Muscle of back (tissue), 11 donors: ENCODE results near the gene KCNQ1OT1. TPM values are rescaled to one million over a fixed set of nuclear protein-coding genes. Genes with fewer than 3 reads are reported as not detected.
"Not testable (repeated sequence)": the region's sequence is repeated elsewhere in the genome, so short reads cannot be mapped to it uniquely, and the experiment has no call there.

ENCODE experiments used
- DNase-seq, 3 donors: peaks; one replicate each; pipeline versions ENCODE4 v3.0.0 to v3.0.0-alpha.2; 2013
- polyA plus RNA-seq, 10 donors: library from polyadenylated mRNA; unstranded; fragments of 120-200 nt; gene quantifications; one replicate each; pipeline ENCODE4 v1.2.1, GENCODE V29; 2013; ENCODE audit not compliant: insufficient read length in 10 of 10

Gene KCNQ1OT1
- polyA plus RNA-seq, 10 donors = 0.46 to 2.2 (median 0.86) TPM

DNA sequence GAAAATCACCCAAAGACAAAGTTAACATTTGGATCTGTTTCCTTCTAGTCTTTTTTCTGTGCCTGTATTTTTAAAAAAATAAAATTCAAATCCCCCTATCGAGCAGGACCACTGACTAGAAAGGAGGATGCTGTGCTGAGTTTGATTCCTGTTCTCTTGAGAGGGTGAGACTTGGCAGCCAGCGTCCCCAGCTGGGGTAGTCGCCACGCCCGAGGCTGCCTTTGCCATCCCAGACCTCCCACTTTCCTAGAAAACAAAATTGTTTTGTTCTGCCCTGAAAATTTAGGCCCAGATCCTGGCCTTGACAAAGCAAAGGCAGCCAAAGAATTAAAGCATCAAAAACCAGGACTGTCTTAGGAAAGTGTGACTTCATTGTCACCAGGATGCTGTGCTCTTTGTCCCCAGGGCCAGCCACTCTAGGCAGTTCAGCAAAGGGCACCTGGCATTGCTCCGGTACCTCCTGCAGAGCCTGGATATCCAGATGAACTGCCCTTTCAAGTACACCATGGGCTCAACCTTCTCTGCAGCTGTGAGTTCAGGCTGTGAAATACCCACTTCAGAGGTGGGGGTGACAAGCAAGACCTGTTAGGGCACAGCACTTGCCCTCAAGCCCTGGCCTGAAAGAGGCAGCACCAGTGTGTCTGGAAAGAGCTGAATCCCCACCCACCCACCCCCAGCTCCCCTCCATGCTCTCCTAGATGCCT, 44.6 kb downstream of the KCNQ1OT1 start:
- no peak for DNase-seq

DNA sequence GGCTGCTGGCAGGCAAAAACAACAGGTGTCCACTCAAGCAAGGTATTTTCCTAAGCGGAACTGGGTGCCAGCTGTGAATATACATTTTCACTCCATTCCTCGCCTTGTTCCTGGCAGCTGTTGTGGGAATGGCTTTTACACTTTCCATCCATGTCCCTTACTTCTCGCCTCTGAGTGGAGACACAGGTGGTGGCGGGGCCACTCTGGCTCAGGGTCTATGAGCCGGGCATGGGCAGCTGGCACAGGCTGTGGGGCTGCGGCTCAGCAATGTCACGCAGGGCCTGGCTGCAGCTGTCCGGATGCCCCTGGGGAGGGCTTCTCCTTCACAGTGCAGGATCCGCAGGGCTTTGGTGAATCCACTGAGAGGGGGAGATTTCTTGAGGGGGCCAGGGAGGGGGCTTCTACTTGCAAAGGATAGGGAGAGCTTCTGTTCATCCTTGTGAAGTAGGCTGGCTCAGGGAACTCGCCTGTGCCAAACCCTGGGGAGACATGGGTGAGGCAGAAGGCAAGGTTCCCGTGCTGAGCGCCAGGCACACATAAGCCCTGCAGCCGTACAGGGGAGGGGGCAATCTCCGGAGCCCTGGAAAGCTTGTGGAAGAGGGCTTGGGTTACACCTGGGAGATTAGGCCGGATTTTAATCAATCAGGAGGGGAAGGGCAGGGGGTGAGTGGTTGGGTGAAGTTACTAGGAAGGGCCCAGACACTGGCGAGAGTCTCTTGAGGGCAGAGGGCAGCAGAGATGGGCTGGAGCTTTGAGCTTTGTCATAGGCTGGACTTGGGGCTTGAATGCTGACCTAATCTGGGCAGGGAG, 45.7 kb downstream of the KCNQ1OT1 start:
- peak; percentile 64 to 77 (median 66) for DNase-seq

- peak in 2 of 3 donors; percentile 49 to 79 for DNase-seq
Measured at GRCh38 chr11:2653198-2653551, 46.6 kb downstream of the KCNQ1OT1 start.

DNA sequence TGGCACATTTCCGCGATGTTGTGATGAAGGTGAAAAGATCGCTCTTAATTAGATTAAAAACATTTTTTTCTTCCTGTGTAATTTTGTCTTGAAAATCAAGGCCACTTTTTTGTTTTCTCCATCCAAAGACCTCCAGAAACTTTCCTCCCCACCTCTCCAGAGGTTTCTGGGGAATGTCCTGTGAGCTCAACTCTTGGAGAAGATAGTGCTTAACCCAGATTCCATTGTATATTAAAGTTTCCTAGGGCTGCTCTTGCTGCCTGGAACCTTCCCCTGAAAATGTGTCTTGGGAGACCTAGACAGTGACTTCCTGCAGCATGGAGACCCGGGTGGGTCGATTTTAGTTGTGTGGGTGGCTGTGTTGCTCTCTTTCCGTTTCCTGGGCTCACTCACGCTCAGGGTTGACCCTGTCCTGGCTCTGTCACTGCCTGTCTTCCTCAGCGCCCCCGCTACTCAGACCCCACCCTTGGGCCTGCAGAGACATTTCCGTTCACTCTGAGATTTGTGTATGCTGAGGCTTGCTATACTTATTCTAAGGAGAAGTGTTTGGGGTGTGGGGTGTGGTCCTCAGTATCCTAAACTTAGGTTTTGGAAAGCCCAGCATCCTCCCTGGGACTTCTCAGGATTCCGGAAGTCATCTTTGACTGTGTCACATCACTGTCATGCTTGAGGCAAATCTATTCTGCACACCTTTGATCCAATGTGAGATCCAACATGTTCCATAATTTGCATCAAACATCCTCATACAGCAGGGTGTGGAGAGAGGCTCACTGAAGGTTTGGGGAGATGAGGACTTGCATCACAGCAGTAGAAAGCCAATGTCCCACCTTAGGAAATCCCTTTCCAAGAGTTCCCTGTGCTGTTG, 47.2 kb downstream of the KCNQ1OT1 start:
- DNase-seq = peak in 2 of 3 donors; percentile 54 to 79

DNA sequence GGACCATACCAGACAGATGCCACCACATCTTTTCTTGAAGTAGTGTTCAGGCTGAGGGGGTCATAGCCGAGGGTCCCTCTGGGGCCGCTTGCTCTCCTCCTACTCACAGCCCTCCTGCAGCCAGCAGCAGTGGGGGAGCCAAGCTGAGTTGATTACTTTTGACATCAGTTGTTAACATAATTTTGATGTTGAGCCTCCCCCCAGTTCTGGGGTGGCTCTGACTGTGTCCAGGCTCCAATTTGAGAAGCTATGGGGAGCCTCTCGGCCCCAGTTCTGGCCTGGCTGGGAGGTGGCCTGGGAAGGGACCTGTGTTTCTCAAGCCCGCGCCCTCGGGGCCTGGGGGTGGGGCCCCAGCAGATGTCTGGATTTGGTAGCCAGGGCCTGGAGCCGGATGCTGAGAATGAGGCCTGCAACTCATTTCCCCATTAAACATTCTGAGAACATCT, 47.9 kb downstream of the KCNQ1OT1 start:
- DNase-seq = peak in 2 of 3 donors; percentile 71 to 88

DNA sequence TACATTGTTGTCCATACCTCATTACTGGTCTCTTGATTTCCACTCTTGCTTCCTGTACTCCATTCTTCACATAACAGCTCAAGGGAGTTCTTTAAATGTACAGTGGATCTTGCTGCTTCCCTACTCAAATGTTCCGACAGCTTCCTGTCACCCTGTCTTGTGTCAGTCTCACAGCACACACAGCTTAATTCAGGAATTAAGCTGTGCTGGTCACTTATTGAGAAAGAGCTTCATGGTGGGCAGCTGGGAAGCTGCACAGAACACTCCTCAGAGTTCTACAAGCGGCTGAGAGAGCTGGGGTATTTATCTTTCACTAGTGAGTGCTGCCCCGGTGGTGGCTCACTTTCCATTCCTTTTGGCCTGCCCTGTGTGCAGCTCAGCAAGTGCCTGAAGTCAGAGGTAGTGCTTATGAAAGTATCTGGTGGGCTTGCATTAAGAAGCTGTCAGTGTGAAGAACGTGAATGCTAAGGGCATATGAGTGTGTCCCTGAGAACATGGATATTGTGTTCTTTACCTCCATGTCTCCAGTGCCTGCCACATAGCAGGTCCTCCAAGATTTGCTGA, 48.7 kb downstream of the KCNQ1OT1 start:
- no peak for DNase-seq

DNA sequence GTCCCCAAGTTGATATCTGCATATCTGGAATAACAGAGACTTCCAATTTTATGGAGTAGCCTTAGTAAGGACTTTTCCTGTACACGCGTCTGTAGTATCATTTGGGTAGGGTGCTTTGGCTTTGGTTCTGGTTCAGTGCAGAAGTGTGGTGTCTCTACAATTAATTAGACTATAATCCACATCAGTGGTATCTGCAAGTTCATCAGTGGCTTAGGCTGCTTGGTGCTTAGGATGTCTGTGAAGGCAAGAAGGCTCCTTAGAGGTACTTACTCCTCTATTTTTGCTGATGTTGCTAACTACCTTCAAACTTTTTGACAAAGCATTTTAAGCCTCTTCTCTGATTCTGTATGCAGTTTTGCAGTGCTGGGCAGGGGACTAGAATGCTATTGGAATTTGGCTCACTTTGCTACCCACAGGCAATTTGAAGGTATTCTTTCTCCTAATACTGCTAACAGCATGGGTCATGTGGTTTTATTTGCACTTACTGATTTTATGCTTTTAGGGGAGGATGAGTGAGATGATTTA, 49.4 kb downstream of the KCNQ1OT1 start:
- no peak for DNase-seq

DNA sequence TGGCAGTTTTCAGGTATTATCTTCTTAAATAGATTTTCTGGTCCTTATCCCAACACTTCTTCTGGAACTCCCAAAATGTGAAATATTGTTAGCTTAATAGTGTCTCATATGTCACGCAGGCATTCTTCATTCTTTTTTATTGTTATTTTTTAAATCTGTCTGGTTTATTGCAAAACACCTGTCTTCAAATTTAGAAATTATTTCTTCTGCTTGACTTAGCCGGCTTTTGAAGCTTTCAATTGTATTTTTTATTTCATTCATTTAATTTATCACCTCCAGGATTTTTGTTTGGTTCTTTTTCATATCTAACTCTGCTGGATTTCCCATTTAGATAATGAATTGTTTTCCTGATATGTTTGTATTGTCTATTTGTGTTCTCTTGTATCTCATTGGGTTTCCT, 49.9 kb downstream of the KCNQ1OT1 start:
- DNase-seq = no peak

GRCh38 chr11:2649400-2649799, 50.4 kb downstream of the KCNQ1OT1 start:
- DNase-seq = no peak

- no peak for DNase-seq
Measured at GRCh38 chr11:2647953-2648352, 51.8 kb downstream of the KCNQ1OT1 start.

GRCh38 chr11:2647167-2647566, 52.6 kb downstream of the KCNQ1OT1 start:
- DNase-seq = no peak

GRCh38 chr11:2645779-2646118, 54.0 kb downstream of the KCNQ1OT1 start:
- DNase-seq = no peak

DNA sequence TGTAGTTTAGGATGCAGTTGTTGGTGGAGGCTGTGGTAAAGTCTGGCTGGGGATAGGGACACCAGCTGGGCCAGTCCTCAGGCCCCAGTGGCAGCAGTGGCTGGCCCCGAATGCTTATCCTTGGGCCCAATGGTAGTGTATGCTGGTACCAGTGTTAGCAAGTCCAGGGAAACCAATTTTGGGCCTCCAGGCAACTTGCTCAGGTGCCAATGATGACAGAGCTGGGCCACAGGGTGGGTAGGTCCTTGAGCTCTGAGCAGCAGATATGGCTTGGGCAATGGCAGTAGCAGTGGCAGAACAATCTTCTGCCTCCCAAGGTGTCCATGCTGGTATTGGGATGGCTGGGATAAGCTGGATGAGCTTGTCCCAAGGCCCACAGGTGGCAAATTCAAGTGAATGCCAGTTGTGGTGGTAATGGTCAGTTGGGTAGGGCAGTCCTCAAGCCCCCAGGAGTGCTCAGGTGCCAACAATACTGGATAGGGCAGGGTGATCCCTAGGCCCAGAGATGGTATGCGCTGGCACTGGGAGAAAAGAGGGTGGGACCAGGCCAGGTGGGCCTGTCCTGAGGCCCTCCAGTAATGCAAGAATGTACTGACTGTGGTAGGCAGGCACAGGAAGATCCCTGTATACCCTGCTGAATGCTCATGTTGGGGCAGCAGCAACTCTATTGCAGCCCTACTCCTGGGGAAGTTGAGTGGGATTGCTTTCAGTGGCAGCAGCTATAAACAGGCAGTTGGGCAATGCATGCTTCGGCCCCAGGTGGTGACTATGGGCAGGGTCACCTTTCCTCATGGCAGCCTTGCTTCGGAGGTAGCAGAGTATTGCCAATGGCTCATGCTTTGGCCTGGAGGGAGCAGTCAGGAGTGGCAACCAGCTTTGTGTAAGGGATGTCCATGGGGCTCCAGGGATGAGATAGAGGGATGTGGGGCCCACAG, 54.7 kb downstream of the KCNQ1OT1 start:
- DNase-seq = no peak

GRCh38 chr11:2643746-2644145, 56.0 kb downstream of the KCNQ1OT1 start:
- no peak for DNase-seq

DNA sequence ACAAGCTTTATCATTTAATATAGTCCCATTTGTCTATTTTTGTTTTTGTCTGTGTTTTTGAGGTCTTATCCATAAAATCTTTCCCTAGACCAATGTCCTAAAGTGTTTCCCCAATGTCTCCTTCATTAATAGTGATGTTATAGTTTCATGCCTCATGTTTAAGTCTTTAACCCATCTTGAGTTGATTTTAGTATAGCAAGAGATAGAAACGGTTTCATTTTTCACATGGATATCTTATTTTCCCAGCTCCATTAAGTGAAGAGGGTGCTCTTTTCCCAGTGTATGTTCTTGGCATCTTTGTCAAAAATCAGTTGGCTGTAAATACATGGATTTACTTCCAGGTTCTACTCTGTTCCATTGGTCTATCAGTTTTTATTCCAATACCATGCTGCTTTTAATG, 58.2 kb downstream of the KCNQ1OT1 start:
- no peak for DNase-seq

GRCh38 chr11:2639763-2640162, 60.0 kb downstream of the KCNQ1OT1 start:
- DNase-seq = not testable (repeated sequence)

- DNase-seq = no peak
Measured at GRCh38 chr11:2631161-2631560, 68.6 kb downstream of the KCNQ1OT1 start.

DNA sequence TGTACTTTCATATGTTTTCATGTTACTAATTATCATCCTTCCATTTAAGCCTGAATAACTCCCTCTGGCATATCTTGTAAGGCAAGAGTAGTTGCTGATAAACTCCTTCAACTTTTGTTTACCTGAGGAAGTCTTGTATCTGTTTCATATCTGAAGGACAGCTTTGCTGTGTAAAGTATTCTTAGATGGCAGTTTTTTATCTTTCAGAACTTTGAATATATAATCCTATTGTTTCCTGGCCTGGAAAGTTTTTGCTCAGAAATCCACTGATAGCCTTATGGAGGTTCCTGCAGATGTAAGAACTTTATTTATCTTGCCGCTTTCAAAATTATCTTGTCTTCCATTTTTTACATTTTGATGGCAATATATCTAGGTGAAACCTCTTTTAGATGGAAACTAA, 69.1 kb downstream of the KCNQ1OT1 start:
- DNase-seq = no peak

DNA sequence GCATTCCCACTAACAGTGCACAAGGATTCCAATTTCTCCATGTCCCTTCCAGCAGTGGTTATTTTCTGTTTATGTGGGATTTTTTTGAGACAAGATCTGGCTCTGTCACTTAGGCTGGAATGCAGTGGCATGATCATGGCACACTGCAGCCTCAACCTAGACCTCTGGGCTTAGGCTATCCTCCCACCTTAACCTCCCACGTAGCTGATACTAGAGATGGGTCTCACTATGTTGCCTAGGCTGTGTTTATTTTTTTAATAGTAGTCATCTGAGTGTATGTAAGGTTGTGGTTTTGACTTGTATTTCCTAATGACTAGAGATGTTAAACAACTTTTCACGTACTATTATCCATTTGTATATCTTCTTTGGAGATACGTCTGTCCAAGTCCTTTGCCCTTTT, 74.6 kb downstream of the KCNQ1OT1 start:
- no peak for DNase-seq

- peak in 2 of 3 donors; percentile 4 to 23 for DNase-seq
Measured at GRCh38 chr11:2621894-2622293, 77.9 kb downstream of the KCNQ1OT1 start.
